AG04449 (cell line): Measurements from ENCODE around the gene VPS52.

ENCODE experiments used
- CTCF ChIA-PET: fragments of 350-600 bp; formaldehyde crosslinking; extraction: SDS; loops from one replicate; lab custom pipeline; 2021; ENCODE audit warnings: antibody characterized with exemption; lab: Yijun Ruan, JAX
- POLR2A ChIA-PET: fragments of 400-600, 350-600 bp; formaldehyde crosslinking; extraction: SDS; loops from one replicate; lab custom pipeline; 2020; ENCODE audit warnings: antibody characterized with exemption, inconsistent platforms; lab: Yijun Ruan, JAX
- DNase-seq: peaks from one replicate; pipeline ENCODE4 v3.0.0-alpha.2; 2010; ENCODE audit warnings: low read depth, low spot score
- H3K4me3 ChIP-seq: 2 replicates; pipeline ENCODE4 v1.5.1; 2011; ENCODE audit warnings: low read depth, mild to moderate bottlenecking, control low read depth, low read length
- CTCF ChIP-seq: IDR thresholded peaks from one replicate; pipeline ENCODE4 v1.5.1; 2011; ENCODE audit warnings: mild to moderate bottlenecking, moderate library complexity, low read length, control low read depth, inconsistent platforms; ENCODE audit not compliant: insufficient read depth; ENCODE audit errors: missing control alignments

The VPS52 gene

GRCh38 chr6:33314943-33315792 is 43.5 kb upstream of the VPS52 start:
- ChIA-PET CTCF (interaction anchor here (1.0 to 4.0 kb wide), 2 partner anchors 15 to 75 kb away, joined by 4 to 14 read pairs; no protein-coding TSS in a partner anchor), POLR2A (no interaction called here)
- DNase-seq = no peak
- TF ChIP-seq CTCF = no peak
- H3K4me3 ChIP-seq = peak overlapping the region; percentile 96

GRCh38 chr6:33314515-33314942 is 42.9 kb upstream of the VPS52 start:
- POLR2A ChIA-PET = no interaction called here
- no peak for DNase-seq
- TF ChIP-seq CTCF = no peak
- CTCF ChIA-PET = interaction anchor here (1.0 kb wide), 1 partner anchor 14 kb away, joined by 4 read pairs; no protein-coding TSS in a partner anchor
- H3K4me3 ChIP-seq = peak overlapping the region; percentile 96

- CTCF ChIA-PET = interaction anchor here (3.2 to 4.2 kb wide), 3 partner anchors 12 to 77 kb away, joined by 7 to 37 read pairs (median 19); partner anchors contain the start of gene RGL2
- POLR2A ChIA-PET = interaction anchor here (1.0 to 2.5 kb wide), 2 partner anchors 15 to 25 kb away, joined by 5 to 10 read pairs; partner anchors contain the start of genes PFDN6, RGL2 and WDR46
- DNase-seq = no peak
- peak within 1 kb of the TSS; percentile 96 for H3K4me3 ChIP-seq
- TF ChIP-seq CTCF = no peak
Observed at GRCh38 chr6:33313709-33314514, 42.2 kb upstream of the VPS52 start, which contains the start of gene TAPBP. TAPBP (minus strand) TSS chr6:33314078; CDS start chr6:33314041, 37 bp downstream.

GRCh38 chr6:33313105-33313708 is 41.5 kb upstream of the VPS52 start:
- ChIA-PET POLR2A (interaction anchor here (1.0 to 2.5 kb wide), 2 partner anchors 14 to 24 kb away, joined by 5 to 10 read pairs; partner anchors contain the start of genes PFDN6, RGL2 and WDR46), CTCF (interaction anchor here (3.2 to 4.2 kb wide), 3 partner anchors 11 to 77 kb away, joined by 7 to 37 read pairs (median 19); partner anchors contain the start of gene RGL2)
- no peak for TF ChIP-seq CTCF
- no peak for DNase-seq
- H3K4me3 ChIP-seq = peak overlapping the region; percentile 96

- ChIA-PET POLR2A (interaction anchor here (2.0 to 2.5 kb wide), 2 partner anchors 13 to 23 kb away, joined by 10 to 13 read pairs; partner anchors contain the start of genes PFDN6, RGL2 and WDR46), CTCF (interaction anchor here (1.4 to 4.2 kb wide), 4 partner anchors 11 to 78 kb away, joined by 4 to 37 read pairs (median 13); partner anchors contain the start of gene RGL2)
- no peak for TF ChIP-seq CTCF
- no peak for DNase-seq
- H3K4me3 ChIP-seq = peak overlapping the region; percentile 96
Observed at GRCh38 chr6:33312361-33313104, 40.9 kb upstream of the VPS52 start.
